GOT3 (cell line): Measurements from ENCODE around the gene PRDM12.

Source experiments
- DNase-seq: peaks from one replicate; lab custom pipeline; 2025; ENCODE audit warnings: mixed read lengths; lab: John Stamatoyannopoulos, UW

Gene PRDM12

DNA sequence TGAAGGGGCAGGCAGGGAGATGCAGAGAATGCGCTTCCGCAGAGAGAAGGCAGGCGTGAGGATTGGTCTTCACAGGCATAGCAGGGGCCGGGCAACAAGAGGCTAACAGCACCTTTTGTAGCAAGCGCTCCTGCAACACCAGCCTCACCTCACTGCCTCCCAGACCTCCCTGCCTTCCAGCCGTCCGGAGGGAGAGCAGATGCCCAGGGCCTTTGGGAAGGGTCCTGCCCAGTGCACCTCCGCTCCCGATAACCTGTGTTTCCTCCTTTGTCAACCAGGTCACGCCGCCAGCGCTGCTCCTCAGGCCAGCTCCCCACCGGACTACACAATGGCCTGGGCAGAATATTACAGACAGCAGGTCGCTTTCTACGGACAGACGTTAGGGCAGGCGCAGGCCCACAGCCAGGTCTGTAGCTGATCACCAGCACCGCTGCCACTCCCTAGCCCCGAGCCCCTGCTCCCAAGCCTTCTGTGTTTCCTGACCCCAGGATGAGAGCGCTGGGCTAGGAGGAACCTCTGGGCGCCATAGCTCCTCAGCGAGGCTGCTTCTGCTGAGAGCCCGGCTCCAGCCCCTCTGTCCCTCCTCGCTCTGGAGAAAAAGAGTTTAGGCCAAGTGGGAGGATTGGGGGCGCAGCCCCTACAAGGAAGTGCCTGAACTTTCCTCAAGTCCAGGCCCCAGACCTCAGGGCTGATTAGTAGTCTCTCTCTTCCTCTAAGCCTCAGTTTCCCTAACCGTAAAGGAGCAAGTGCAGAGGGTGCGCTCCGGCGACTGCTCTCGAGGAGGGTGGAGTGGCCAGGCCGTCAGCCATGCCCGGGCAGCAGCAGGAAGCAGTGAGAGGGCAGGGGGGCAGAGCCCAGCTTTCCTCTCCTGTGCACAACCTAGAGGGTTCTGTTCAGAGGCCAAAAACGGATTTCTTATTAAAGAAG is 28.4 kb upstream of the PRDM12 start:
- DNase-seq, result no peak

DNA sequence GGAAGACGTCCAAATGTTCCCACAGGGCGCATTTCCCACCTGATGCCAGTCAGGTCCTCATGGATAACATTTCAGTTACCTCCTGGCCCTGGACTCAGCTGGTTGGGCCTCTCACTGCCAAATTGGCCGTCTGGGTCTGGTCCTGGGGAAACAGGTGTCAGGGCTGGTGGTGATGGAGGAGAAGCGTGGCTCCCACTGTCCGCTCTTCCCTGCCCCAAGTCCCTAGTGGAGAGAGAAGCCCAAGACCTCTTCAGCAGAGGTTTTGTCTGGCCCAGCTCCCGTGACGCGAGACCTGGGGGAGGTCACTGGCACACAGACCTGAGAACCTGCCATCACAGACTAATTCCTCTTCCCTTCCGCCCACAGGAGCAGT is 27.8 kb upstream of the PRDM12 start:
- DNase-seq, result no peak

DNA sequence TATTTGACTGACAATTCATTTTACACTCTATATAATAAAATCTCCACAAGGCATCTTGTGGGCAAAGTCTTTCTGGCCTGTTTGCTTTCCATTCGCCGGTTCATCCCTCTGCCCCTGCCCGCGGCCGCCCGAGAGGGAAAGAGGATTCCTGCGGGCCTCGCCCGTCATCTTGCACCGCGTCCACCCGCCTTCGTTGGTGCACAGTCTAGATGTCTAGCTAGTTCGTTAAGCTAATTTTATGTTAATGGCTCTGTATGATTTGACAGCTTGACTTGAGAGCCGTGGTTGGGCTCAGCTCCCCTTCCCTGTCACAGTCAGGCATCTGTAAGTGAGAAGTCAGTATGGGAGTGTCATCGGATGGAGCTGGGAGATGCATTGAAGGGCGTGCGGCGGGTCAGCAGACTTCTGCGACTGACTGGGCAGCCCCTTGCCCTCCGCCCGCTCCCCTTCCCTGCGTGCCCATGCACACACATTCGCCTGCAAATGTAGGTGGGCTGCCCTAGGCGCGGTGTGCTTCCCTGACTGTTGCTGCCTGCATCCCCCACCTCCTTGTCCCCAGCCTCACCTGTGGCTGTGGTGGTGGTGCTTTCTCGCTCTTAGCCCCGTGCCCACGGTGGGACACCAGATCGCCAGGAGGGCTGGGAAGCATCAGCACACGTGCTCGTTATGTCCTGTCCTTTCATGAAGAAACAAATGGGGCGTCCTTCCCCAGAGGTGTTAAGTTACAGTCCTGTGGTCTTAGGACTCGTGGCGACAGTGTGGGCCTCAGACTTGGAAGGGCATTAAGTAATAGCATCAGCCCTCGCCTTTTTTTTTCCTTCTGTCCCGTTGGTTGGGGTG is 25.9 kb upstream of the PRDM12 start:
- DNase-seq, result no peak

DNA sequence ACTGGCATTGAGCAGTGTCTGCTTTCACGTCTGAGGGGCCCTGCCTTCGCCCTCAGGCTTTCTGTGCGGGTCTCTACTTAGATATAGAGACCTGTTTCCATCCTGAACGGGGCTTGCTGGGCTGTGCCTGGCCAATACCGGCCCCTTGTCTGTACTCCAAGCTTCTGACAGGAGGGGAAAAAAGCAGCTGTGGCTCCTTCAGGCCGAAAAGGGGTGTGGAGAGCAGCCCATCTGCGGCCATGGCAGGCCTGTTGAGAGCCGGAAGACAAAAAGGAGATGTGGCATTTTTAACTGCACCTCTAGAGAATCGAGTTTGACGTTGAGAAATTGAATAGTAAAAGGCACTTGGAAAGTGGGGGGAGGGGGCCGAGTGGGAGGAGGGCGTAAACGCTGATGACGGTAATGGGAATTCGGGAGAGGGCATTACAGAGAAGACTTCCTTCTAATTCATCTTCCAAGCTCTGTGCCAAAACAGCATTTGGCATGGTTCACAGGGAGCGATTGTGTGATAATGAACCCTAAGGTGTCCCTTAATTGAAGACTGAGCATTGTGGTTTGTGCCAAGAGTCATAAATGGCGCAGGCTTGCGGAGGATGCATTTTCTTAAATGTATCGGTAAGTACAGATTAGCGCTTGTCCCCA is 25.1 kb upstream of the PRDM12 start:
- no peak for DNase-seq

DNA sequence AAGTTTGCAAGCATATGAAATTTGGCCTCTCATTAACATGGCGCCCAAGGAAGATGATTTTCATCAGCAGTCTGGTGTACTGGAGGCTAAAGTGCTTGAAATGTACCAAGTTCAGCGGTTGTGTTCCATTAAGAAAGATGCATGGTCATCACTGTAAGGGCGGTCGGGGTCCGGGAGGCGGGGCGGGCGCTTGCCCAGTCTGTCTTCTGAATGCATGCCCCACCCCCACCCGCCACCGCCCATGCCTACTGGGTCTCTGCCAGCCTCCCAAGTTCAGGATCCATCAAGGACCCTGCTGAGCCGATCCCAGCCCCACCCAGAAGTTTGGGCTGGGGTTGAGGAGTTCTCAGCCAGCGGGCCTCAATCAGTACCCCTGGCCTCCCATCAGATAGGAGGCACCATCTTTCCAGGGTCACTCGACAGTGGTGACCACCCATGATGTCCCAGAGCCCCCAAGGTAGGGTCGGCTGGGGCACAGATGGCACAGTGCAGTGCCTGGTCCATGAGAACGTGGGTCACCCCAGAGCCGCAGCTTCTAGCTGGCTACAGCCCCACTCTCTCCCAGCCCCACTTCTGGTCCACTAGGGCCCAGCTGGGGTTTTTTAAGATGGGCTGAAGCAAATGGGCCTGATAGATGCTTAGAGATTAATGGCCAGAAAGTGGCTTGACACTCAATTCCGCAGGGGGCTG is 24.4 kb upstream of the PRDM12 start:
- no peak for DNase-seq

DNA sequence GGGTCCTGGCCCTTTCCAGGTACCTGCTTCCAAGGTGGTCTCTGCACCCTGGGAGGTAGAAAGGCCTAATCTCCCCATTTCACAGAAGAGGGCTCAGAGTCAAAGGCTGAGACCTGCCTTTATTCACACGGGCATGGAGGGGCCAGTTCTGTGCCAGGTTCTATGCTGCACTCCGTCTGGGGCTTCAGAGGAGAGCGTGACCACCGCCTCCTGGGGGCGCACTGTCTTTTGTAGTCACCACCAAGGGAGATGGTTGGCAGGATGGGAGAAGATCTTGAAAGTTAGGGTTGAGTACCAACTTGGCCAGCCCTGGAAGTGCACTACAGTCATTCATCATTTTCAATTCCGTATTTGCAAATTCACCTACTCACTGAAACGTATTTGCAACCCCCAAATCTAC is 23.7 kb upstream of the PRDM12 start:
- DNase-seq, result no peak

DNA sequence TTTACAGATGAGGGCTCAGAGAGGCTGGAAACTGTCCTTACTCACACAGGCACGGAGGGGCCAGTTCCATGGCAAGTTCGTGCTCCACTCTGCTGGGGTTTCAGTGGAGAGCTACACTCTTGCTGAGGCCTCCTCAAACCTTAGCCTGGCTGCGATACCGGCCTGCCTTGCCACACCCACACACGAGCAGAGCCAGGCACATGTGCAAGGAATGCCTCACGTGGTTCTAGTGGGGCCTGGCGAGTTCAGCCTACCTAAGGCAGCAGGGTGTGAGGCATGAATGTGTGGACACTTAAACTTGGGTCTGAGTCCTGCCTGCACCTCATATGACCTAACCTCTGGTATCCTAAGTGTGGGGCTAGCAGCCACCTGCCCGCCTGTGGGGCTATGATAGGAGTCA is 21.5 kb upstream of the PRDM12 start:
- no peak for DNase-seq

DNA sequence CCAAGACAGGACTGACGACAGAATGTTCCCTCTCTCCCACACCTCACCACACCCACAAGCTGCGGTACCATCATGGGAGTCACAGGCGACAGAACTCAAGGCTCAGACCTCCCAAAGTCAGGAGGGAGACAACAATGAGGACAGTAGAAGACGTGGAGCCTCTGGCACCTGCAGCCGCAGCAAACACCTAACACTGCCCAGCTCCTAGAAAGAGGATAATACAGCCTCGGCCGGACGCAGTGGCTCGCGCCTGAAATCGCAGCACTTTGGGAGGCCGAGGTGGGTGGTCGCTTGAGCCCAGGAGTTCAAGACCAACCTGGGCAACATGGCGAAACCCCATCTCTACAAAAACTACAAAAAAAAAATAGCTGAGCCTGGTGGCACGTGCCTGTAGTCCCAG is 13.2 kb upstream of the PRDM12 start:
- DNase-seq, result no peak

DNA sequence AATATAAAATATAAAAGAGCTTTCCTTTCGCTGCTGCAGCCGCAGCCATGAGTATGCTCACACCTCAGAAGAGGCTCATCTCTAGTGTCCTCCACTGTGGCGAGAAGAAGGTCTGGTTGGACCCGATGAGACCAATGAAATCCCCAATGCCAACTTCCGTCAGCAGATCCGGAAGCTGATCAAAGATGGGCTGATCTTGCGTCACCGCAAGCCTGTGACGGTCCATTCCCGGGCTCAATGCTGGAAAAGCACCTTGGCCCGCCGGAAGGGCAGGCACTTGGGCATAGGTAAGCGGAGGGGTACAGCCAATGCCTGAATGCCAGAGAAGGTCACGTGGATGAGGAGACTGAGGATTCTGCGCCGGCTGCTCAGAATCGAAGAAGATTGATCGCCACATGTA is 12.6 kb upstream of the PRDM12 start:
- DNase-seq, result no peak

DNA sequence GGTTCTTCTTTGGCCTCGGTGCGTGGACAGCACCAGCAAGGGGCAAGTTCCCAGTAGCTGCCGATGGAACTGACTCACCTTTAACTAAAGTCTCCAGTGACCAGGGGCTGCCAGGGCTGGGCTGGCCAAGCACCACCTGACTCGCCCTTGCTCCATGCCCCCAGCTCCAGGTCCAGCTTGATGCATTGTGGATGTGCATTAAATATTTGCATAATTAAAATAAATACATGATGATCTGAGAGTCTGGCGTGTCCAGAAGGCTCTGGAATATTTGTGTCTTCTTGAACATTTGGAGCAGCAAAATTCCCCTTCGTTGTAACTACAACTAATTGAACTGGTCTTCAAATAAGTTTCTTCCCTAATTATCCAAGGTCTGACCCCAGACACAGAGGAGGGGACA is 9.5 kb upstream of the PRDM12 start:
- no peak for DNase-seq

DNA sequence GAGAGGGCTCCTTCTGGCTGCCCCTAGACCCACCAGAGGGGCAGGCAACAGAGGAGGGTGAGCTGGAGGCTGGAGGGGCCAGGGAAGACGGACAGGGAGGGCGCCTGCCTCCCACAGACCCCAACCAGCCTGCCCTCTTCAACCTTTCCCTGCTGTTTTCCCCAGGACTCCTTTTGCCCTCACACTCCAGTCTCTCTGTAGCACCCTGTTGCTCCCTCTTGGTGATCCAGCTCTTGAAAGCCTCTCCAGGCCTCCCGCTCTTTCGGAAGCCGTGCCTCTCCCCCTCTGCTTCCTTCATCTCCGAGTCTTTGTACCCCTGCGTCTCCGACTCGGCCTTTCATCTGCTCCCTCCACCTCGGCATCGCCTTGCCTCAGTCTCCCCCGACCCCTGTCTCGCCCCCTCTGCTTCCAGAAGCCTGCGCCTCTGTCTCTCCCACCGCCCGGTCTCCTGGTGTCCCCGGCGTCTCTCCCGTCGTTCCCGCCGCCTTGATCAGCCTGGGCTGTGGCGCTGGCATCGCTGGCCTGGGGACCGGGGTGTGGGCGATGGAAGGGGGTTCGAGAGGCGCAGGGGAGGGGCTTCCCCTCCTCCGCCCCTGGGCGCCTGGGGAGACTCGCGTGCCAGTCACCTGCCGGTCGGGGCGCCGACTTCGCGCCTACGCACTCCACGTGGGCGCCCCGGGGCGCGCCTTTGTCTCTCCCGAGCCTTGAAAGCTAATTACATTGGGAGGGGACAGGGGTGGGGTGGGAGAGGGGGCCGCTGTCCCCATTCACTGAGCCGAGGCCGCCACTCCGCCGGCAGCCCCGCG is 5.3 kb upstream of the PRDM12 start:
- no peak for DNase-seq

DNA sequence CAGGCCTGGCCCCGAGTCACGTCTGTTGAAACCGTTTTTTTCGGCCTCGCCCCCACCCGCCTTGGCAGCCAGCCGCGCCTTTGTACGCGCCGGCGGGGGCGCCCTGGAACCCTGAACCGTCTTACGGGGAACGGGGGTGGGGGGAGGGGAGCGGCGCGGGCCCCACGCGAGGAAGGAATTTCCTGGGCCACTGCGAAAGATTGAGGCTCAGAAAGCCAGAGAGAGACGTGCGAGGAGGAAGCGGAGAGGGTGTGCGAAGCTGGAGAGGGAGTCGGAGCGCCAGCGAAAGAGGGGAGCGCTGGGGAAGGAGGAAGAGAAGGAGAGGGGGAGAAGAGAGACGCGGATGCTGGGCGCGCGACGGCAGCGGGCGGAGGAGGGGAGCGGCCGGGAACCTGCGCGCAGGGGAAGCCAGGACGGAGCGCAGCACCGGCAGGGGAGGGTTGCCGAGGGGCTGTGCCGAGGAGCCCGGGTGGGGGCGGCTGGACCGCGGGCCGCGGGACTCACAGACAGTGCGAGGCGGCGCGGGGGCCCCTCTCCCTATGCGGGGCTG is 4.6 kb upstream of the PRDM12 start:
- DNase-seq, result no peak

DNA sequence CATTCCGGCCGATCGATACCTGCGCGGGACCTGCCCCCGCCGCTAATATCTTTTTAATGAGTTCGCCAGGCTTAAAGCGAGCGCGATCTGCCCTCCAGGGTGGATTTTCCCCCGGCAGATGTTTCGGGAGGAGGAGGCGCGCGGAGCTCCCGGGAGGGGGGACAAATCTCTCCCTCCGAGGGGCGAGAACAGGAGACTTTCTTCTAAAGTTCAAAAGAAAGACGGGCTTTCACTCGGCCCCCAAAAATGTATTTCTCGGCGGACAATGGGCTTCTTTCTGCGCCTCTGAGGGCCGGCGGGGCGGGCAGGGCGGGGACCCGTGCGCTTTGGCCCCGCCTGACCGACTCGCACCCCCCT is 4.1 kb upstream of the PRDM12 start:
- no peak for DNase-seq

DNA sequence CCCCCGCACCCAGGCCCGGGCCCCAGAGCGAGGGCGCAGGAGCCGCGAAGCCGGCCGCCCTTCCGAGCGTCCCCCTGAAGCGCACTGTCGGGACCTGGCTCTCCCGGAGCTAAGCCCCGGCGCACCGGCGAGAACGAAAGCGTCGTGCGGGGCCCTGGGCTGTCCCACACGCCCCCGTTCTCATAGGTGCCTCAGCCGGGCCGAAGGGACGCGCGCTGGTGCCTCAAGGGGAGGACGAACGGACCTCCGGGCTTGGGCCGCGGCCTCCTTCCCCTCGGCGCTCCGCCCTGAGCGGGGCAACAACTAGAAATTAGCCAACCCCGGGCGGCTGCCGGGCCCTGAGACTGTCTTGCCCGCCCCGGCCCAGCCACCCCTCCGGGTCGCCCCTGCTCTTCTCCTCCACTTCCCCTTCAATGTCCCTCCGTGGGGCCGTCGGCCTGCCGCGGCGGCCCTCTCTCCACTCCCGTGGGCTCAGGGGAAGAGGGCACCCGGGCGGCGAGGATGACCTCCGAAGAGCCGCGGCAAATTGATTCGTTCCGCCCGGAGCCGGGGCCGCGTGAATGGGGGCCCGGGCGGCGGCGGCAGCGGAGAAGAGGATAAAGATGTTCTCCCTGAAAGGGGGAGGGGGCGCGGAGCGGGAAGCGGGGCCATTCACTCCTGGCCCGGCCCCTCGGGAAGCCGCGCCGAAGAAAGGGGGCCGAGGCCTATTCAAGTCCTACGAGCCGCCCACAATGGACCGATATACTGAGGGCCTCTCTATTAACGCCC is 3.5 kb upstream of the PRDM12 start:
- DNase-seq, result no peak

DNA sequence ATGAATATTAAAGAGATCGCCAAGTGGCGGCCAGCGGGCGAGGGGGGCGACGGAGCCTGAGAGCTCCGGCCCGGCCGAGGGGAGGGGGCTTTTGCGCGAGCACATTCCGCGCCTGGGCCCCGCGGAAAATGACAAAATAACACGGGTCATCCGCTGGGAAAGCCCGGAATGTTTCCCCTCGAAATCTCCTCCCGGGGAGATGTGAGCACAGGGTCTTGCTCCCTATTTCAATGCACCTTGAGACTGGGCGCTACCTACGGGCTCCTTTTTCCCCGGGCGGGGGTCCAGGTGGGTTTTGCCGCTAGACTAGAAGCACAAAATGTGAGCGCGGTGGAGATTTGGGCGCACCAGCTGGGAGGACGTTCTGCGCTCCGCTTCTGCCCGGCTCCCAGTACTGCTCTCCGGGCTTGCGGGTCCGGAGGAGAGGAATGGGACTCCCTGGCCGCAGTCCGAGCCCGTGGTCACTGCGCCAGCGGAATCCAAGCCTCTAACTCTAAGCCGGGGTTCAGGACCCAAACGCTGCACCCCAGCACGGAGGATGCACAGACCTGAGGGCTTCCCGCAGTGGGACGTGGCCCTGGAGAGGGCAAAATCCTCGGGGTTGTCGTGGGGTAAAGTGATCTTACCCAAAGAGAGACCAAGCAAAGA is 2.8 kb upstream of the PRDM12 start:
- DNase-seq, result no peak

DNA sequence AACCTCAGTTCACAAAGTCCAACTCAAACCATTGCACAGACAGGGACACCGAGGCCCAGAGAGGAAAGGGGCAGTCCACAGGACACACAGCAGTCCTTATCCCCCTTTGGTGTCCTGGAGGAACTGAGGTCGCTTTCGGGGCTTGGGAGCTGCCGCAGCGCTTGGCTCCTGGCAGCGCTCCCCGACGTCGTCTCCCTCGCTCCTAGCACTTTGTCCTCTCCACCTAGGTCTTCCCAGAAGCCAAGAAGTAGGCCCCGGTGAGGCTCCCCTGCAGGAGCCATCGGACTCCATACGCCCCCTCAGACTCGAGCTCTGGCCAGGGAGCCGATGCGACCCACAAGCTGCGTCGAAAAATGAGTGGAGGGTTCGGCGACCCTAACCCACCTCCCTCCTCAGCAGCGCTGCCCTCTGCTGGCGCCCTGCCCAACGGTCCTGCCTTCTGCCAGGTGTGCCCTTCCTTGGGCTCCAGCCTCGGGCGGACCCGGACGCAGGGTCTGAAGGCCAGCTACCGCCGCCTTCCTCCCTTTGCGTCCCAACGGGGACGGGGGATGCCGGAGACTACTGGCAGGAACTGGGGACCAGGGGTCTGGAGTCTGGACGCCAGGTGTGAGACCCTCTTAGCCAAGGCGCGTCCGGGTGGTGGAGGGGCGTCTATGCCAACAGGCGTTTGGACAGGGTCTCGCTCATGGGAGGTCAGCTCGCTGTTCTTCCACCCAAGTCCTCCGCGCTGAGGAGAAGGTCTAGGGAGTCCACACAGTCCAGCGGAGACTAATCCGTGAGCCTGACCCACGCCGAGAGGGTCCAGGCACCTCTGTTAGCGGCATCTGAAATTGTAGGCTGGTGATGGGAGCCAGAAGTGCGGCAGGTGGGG is 2.1 kb upstream of the PRDM12 start:
- DNase-seq, result no peak

DNA sequence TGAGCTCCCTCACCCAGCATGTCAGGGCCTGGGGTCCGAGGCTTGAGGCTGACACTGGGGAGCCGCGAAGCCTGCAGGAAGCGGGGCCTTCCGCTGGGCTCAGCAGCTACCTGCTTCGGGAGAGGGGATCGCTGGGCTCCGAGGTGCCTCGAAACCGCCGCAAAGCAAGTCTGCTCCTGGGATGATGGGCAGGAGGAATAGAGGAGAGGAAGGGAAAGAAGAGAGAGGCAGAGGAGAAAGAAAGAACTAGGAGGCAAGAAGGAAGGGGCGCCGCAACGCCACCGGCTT is 1.5 kb upstream of the PRDM12 start:
- DNase-seq, result no peak

DNA sequence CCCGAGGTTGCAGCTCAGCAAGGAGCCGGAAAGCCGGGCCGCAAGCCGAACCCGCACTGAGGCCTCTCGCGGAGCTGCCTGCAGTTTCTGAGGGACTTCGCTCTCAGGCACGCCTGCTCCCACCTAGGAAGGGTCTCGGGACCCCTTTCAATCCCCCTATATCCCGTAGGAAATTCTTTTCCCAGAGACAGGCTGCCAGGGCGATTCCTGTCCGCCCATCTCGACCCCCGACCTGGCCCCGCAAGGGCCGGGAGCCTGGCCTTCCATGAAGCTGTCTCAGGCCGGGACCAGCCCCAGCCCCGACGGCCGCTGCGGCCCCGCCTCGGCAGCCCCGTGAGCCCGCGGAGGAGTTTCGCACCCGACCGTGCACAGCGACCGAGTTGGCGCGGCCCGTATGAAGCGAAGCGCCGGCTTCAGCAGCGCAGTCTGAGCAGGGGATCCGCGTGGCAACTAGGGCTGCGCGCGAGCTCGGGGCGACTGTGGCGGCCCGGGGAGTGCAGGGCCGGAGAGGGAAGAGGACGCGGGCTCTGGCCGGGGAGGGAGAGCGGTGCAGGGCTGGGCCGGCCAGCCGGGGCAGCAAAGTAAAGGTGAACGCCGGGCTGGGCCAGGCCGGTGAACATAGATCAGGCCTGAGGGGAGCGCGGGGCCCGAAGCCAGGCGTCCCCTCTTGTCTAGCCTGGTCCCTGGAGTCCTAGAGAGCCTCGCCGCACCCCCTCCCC is 977 bp upstream of the PRDM12 start:
- DNase-seq, result no peak

DNA sequence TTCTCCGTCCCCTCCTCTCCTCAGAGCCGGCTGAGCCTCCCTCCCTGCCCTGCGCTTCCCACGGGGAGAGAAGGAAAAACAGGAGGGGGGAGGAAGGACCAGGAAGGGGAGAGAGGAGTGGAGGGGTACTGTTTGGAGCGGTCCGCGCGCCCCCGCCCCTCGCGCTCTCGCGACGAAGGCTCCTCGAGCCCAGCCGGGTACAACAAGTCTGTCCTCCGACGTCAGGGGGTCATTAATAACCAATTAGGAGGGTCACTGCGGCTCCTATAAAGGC is 480 bp upstream of the PRDM12 start:
- DNase-seq, result no peak
